Osteoblast (primary cell): ENCODE measurements around the gene HINFP. TPM values are rescaled to one million over a fixed set of nuclear protein-coding genes. Genes with fewer than 3 reads are reported as not detected.

Experiments
- DNase-seq: peaks from one replicate; pipeline ENCODE4 v3.0.0; 2011; ENCODE audit warnings: low spot score, mixed read lengths; ENCODE audit not compliant: insufficient read length; ENCODE audit errors: missing footprints
- H2AFZ ChIP-seq: 2 replicates; pipeline ENCODE4 v1.6.0; 2011; ENCODE audit warnings: mild to moderate bottlenecking, low read length
- H3K27ac ChIP-seq: 2 replicates; pipeline ENCODE4 v1.5.1; 2011; ENCODE audit warnings: mild to moderate bottlenecking, low read depth, low read length, moderate library complexity
- H3K27me3 ChIP-seq: 2 replicates; pipeline ENCODE4 v1.6.0; 2012; ENCODE audit warnings: mild to moderate bottlenecking, control low read depth, inconsistent platforms, low read length, moderate library complexity; ENCODE audit not compliant: insufficient read depth
- H3K36me3 ChIP-seq: 2 replicates; pipeline ENCODE4 v1.5.1; 2011; ENCODE audit warnings: mild to moderate bottlenecking, low read length, control low read depth, moderate library complexity; ENCODE audit not compliant: insufficient read depth
- H3K4me1 ChIP-seq: 2 replicates; pipeline ENCODE4 v1.5.1; 2011; ENCODE audit warnings: mild to moderate bottlenecking, low read length, control low read depth, moderate library complexity; ENCODE audit not compliant: insufficient read depth
- H3K4me2 ChIP-seq: 2 replicates; pipeline ENCODE4 v1.6.0; 2011; ENCODE audit warnings: mild to moderate bottlenecking, low read length; ENCODE audit not compliant: insufficient read depth
- H3K4me3 ChIP-seq: fragments of 200-600 bp; sonication (generic); 3 replicates; pipeline ENCODE4 v1.5.1; 2012; ENCODE audit warnings: mild to moderate bottlenecking, low read length, inconsistent platforms; ENCODE audit not compliant: insufficient read depth
- H3K79me2 ChIP-seq: 2 replicates; pipeline ENCODE4 v1.6.0; 2012; ENCODE audit warnings: mild to moderate bottlenecking, low read length, control low read depth, inconsistent platforms; ENCODE audit not compliant: insufficient read depth
- H3K9me3 ChIP-seq: 2 replicates; pipeline ENCODE4 v1.5.1; 2011; ENCODE audit warnings: low read depth, low read length, control low read depth
- H4K20me1 ChIP-seq: 2 replicates; pipeline ENCODE4 v1.6.0; 2012; ENCODE audit warnings: mild to moderate bottlenecking, low read length, control low read depth; ENCODE audit not compliant: insufficient read depth
- CTCF ChIP-seq: IDR thresholded peaks from 2 replicates; pipeline ENCODE4 v1.5.1; 2011; ENCODE audit warnings: mild to moderate bottlenecking, low read depth, low read length, moderate library complexity; ENCODE audit errors: extremely low read depth
- total RNA-seq: library from RNA; depleted of rRNA; stranded (reverse); fragments of >200 nt; gene quantifications from 2 replicates; pipeline ENCODE4 v1.2.3, GENCODE V29; 2012

The HINFP gene
- total RNA-seq = 20.6 and 22.8 TPM in 2 replicates

GRCh38 chr11:119121008-119121810, at the start of gene HINFP:
Gene HINFP, plus strand, starts transcription at chr11:119121580. Its CDS starts 5,365 bp downstream, at chr11:119126945.
- no peak for TF ChIP-seq CTCF
- peaks cover 17% of the 10 kb centered on the region for H3K4me1 ChIP-seq
- no peaks in the 10 kb centered on the region for H3K9me3 ChIP-seq
- peaks cover 11% of the 10 kb centered on the region for H4K20me1 ChIP-seq
- H3K27ac ChIP-seq = peak within 1 kb of the TSS; percentile 68
- H3K36me3 ChIP-seq = peaks cover 19% of the 10 kb centered on the region
- peaks cover 28% of the 10 kb centered on the region for H3K79me2 ChIP-seq
- peak within 1 kb of the TSS; percentile 96 for H2AFZ ChIP-seq
- peak; percentile 99 for DNase-seq
- H3K27me3 ChIP-seq = no peaks in the 10 kb centered on the region
- peak within 1 kb of the TSS; percentile 91 for H3K4me3 ChIP-seq
- H3K4me2 ChIP-seq = peak within 1 kb of the TSS; percentile 99

GRCh38 chr11:119077839-119078238, 43.5 kb upstream of the HINFP start:
- DNase-seq = peak; percentile 26
- H3K27me3 ChIP-seq = no peaks in the 10 kb centered on the region
- no peak overlapping the region for H3K4me2 ChIP-seq
- no peak overlapping the region for H2AFZ ChIP-seq
- no peaks in the 10 kb centered on the region for H3K4me1 ChIP-seq
- no peak overlapping the region for H3K27ac ChIP-seq
- no peak overlapping the region for H3K4me3 ChIP-seq
- H4K20me1 ChIP-seq = no peaks in the 10 kb centered on the region
- H3K9me3 ChIP-seq = no peaks in the 10 kb centered on the region
- peaks cover 63% of the 10 kb centered on the region for H3K36me3 ChIP-seq
- H3K79me2 ChIP-seq = no peaks in the 10 kb centered on the region
- TF ChIP-seq CTCF = no peak

- H4K20me1 ChIP-seq = no peaks in the 10 kb centered on the region
- no peaks in the 10 kb centered on the region for H3K27me3 ChIP-seq
- no peak overlapping the region for H3K27ac ChIP-seq
- H2AFZ ChIP-seq = no peak overlapping the region
- no peaks in the 10 kb centered on the region for H3K9me3 ChIP-seq
- no peak overlapping the region for H3K4me3 ChIP-seq
- no peak overlapping the region for H3K4me2 ChIP-seq
- no peaks in the 10 kb centered on the region for H3K79me2 ChIP-seq
- no peak for TF ChIP-seq CTCF
- DNase-seq = no peak
- no peaks in the 10 kb centered on the region for H3K4me1 ChIP-seq
- H3K36me3 ChIP-seq = peaks cover 54% of the 10 kb centered on the region
These were observed 42.5 kb upstream of the HINFP start for GRCh38 chr11:119078675-119079420.
